ENCODE data around the gene SIDT1.

Gene SIDT1

DNA sequence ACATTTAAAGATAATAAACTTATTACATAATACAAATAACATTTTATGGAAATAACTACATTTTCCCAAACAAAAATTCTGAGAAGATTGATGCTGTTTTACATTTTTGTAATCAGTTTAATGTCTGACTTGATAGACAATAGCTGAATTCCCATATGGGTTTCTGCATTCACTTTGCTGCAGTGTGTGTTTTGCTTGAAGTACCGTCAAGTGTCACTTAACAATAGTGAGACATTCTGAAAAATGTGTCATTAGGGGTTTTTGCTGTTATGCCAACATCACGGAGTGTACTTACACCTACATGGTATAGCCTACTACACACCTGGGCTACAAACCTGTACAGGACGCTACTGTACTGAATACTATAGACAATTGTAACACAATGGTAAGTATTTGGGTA lies 106.6 kb downstream of the SIDT1 start:
- FAIRE-seq: no peak

- no peak for FAIRE-seq
Measured at GRCh38 chr3:113643583-113643982, 111.2 kb downstream of the SIDT1 start.

GRCh38 chr3:113648524-113648923 lies 116.2 kb downstream of the SIDT1 start:
- no peak for FAIRE-seq

DNA sequence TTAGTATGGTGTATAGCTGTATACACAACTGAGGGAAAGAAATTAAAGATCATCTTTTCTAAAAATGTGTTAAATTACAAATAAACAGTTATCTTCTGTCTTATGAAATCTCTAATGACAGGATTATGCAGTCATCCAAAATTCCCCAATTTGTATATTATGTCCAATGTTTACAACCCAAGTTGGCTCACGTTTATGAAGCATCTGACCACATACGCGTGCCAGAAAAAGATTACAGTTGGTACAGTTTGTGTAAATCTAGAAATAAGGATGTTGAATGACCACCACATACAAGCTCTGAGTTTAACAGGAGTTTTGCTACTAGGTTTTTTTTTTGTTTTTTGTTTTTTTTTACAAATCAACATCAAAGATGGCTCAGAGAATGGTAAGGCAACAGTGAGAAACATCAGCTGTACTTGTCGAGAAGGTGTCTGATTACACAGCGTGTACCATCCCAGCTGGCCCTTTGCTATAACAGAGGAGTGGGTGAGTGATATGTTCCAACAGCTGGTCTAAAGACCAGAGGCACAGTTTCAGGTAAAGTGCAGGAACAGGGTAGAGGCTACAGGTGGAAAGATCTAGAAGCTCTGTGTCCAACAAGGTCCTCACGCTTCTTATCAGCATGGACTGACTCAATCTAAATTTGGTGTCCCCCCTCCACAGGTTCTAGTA lies 117.0 kb downstream of the SIDT1 start:
- no peak for FAIRE-seq

- no peak for FAIRE-seq
Measured at GRCh38 chr3:113654310-113654709, 122.0 kb downstream of the SIDT1 start.

- no peak for FAIRE-seq
Measured at GRCh38 chr3:113654851-113655250, 122.5 kb downstream of the SIDT1 start.

DNA sequence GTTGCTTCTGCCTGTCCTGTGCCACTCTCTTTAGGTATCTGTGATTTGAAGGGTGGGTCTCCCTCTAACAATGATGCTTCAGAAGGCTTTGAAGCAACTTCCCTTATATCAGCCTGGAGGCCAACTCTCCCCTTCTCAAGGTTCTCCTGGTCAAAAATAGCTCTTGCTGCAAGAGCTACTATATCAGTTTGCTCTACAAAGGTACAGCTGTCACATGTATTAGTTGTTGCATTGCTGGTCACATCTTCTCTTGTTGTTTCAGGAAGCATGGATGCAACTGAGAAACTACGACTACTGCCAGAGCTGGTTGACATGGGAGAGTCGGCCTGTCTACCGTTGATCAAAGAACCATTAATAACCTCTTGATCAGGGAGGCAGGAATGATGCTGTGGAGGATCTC lies 125.8 kb downstream of the SIDT1 start:
- FAIRE-seq: no peak

DNA sequence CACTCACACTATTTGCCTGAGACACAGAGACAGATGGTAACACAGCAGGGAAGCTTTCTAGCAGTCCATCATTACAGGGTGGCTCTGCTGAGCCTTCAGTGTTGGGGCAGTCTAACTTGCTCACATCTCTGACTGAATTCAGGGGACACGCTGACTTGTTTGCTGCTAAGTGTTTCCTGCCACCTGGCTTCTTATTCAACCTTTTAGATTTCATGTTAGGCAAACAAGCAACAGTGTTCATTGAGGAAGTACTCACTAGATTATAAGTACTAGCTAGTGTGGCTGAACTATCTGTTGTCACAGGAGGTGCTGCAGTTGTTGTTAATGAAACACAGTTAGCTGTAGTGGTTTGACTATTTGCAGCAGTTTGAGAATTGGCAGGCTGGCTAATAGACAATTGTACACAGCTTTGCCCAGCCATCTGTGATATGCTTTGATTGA lies 126.8 kb downstream of the SIDT1 start:
- FAIRE-seq: no peak

DNA sequence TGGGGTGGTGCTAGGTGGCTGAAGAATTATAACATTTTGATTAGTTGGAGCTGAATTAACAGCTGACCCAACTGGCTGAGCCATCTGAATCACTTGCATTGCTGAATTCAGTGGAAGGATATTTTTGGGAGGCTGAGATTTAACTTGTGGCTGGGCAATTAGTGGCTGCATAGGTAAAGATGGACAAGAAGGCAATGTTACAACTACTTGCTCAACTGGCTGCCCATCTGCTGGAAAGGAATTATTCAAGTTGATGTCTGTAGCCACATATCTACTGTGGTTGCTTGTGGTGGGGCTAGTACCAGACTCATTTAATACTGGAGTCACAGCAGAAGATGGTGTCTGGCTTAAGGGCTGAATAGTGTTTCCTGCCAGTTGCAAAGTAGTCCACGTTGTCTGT lies 127.6 kb downstream of the SIDT1 start:
- FAIRE-seq: no peak

DNA sequence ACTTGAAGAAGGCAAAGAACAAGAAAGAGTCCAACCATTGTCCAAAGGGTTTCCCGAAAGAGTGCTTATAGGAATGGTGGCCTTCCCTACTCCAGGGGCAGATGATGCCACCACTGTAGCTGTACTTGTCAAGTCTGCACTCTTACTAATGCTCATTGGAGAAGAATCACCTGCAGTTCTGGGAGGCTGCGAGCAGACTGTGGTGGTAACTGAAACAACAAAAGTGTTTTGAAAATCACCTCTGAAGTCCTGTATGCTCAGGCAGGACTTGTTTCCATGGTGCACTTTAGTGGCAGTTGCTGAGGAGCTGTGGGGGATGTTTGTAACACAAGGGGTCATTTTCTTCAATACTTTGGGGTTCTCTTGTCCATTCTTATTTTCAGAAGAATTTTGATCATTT lies 128.1 kb downstream of the SIDT1 start:
- no peak for FAIRE-seq

- no peak for FAIRE-seq
Measured at GRCh38 chr3:113660896-113661295, 128.5 kb downstream of the SIDT1 start.

GRCh38 chr3:113662824-113663223 lies 130.5 kb downstream of the SIDT1 start:
- no peak for FAIRE-seq

- FAIRE-seq: no peak
Measured at GRCh38 chr3:113663324-113663750, 131.0 kb downstream of the SIDT1 start.

DNA sequence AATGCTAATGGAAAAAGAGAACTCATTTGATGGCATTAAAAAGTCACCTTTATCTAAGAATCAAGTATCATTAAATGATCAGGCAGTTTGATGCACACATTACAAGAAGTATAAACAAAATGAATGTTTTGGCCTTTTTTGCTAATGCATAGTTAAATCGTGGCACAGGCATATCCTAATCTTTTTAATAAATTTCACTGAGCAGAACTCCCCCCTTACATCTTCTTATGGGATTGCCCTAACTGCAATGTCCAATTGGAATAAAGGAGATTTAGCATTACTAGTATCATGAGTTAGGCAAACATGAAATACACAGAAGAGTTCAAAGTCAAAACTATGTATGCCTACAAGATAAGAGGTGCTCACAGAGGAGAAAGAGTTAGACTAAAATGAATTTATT lies 131.4 kb downstream of the SIDT1 start:
- FAIRE-seq: no peak

DNA sequence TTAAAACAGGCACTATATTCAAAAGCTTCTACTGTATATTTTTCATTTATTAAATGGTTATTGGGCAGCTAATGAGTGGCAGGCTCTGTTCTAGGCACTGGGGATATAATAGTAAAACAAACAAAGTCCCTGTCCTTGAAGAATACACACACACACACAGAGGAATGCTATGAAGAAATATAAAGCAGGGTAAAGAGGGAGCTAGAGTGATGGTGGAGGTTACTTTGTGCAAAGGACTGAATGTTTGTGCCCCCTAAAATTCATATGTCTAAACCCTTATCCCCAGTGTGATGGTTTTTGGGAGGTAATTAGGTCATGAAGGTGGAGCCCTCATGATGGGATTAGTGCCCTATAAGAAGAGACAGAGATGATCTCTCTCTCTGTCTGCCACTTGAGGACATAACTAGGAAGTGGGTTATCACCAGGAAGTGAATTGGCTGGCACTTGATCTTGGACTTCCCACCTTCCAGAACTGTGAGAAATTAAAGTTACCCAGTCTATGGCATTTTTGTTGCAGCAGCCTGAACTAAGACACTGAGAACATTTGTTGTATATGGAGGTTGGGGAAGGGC lies 132.3 kb downstream of the SIDT1 start:
- FAIRE-seq: no peak

DNA sequence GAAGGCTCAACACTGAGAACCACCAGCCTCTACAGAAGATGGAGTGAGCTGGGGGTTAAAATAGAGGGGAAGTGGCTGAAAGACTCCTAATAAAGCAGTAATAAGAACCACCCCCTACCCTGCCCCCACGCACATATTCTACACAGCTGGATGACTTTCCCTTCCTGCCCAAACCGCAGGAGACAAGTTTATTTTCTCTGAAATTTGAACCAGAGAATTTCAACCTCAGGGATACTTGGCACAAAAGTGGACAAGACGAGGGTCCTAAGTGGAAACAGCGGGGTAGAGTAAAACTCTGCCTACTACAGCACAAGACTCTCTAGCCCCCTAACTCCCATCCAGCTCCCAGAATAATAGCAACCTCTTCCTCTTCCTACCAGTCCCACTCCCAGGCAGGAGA lies 135.7 kb downstream of the SIDT1 start:
- FAIRE-seq: no peak

DNA sequence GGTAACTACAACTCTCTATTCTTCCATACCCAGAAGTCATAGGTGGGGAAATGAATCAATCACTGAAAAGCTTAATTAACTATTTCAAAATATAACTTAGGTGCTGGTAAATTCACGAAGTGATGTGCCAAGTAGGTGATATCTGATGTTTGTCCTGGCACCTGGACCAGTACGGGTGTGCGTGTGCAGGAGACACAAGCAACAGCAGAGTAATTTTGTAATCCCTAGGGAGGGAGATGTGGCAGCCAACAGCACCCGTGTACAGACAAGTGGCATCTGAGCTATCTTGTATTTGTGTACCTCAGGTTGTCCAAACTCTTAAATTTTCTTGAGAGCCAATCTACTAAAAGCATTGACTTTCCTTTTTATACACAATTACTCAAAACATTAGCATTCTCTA lies 141.2 kb downstream of the SIDT1 start:
- FAIRE-seq: no peak

GRCh38 chr3:113676261-113676660 lies 143.9 kb downstream of the SIDT1 start:
- FAIRE-seq: no peak

DNA sequence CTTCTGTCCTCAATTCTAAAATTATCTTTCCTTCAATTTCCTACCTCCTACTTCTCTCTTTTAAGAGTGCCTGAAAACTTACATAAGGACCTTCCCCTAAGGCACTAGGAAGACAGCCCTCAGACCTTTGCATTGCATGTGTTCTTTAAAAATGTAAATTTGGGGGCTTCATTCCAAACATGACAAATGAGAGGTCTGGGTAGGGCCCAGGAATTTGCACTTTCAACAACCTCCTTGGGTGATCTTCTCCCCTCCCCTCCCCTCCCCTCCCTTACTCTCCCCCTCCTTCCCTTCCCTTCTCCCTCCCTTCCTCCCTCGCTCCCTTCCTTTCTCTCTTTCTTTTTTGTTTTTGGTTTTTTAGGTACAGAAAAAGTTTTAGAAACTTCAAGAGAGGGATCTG lies 145.4 kb downstream of the SIDT1 start:
- no peak for FAIRE-seq

- FAIRE-seq: no peak
Measured at GRCh38 chr3:113678773-113679172, 146.4 kb downstream of the SIDT1 start.

Measured in TTC549 (cell line).